OCI-LY1 (cell line): ENCODE data around the gene BCCIP.

ENCODE experiments used
- CTCF ChIP-seq: fragments of 200-600 bp; sonication (generic), shearing (Covaris generic); IDR thresholded peaks from 2 replicates; pipeline ENCODE4 v1.5.1; 2017; ENCODE audit warnings: mild to moderate bottlenecking, antibody characterized with exemption, low read length, moderate library complexity, mixed read lengths
- EZH2 ChIP-seq: fragments of 200-600 bp; sonication (generic), shearing (Covaris generic); IDR thresholded peaks from 2 replicates; pipeline ENCODE4 v1.8.0; 2017; ENCODE audit warnings: borderline replicate concordance, mixed run types, mild to moderate bottlenecking, antibody characterized with exemption, low read length, moderate library complexity, mixed read lengths

GRCh38 chr10:125849448-125849847 is 26.1 kb downstream of the BCCIP start:
- no peak for TF ChIP-seq CTCF
- TF ChIP-seq EZH2 = no peak
